ENCODE measurements around the gene FRG2C. TPM values are rescaled to one million over a fixed set of nuclear protein-coding genes. Genes with fewer than 3 reads are reported as not detected.
"Not testable (repeated sequence)": the region's sequence is repeated elsewhere in the genome, so short reads cannot be mapped to it uniquely, and the experiment has no call there.

The FRG2C gene
- total and polyA plus RNA-seq, 2 of the 4 experiments (the other 2 are of a cell fraction) = not detected

- H3K27me3 ChIP-seq (ENCODE audit: control insufficient read depth, insufficient read depth, low read length); H2BK15ac ChIP-seq (ENCODE audit: low read depth, low read length); H2AK9ac ChIP-seq (replicated peaks; ENCODE audit: low read depth, low read length, poor library complexity); H3K4me1 ChIP-seq (ENCODE audit: control insufficient read depth, insufficient read depth, low read length); CTCF ChIA-PET; H3K18ac ChIP-seq (ENCODE audit: low read depth, low read length); H2AK5ac ChIP-seq (ENCODE audit: low read depth, low read length); BruUV-seq (replicated peaks); H3K4ac ChIP-seq (ENCODE audit: low read depth, low read length); H3K14ac ChIP-seq (replicated peaks; ENCODE audit: low read depth, low read length); H3K9me1 ChIP-seq (ENCODE audit: insufficient read depth, low read length); dilution Hi-C loops (cut with HindIII; ENCODE audit: low sequenced_read_pairs, unreplicated experiment); H2BK5ac ChIP-seq (ENCODE audit: low read depth, low read length, poor library complexity, severe bottlenecking); H2AFZ ChIP-seq (replicated peaks; ENCODE audit: low read length, poor library complexity); H3K27ac ChIP-seq (ENCODE audit: insufficient read depth, low read length); H3K79me1 ChIP-seq (ENCODE audit: low read depth in 1 of 2, low read length in 2 of 2); POLR2A ChIA-PET (ENCODE audit: unreplicated experiment); H4K91ac ChIP-seq (ENCODE audit: insufficient read depth, low read depth, low read length); H2BK120ac ChIP-seq (ENCODE audit: low read depth, low read length); in situ Hi-C loops (cut with MboI; ENCODE audit: low sequenced_read_pairs); H3K56ac ChIP-seq (ENCODE audit: extremely low read depth, insufficient read depth, low read length); H3K9me3 ChIP-seq (ENCODE audit: control insufficient read depth, insufficient read depth, low read length); H3K23ac ChIP-seq (ENCODE audit: low read depth, low read length); H3K36me3 ChIP-seq (ENCODE audit: control insufficient read depth, insufficient read depth, low read length); H2BK20ac ChIP-seq (ENCODE audit: low read depth, low read length); H4K20me1 ChIP-seq (ENCODE audit: insufficient read depth, low read length): not testable (repeated sequence)
- peak overlapping the region; percentile 75; the same call in 1 of the 2 replicates for H4K5ac ChIP-seq (ENCODE audit: low read depth, low read length)
- ATAC-seq (ENCODE audit: low read depth) (0 out of 2 replicates have a peak, but pooled peaks have one; percentile 27), DNase-seq (peak; percentile 76)
- H4K8ac ChIP-seq (ENCODE audit: low read depth in 2 of 2, low read length in 2 of 2) = peak overlapping the region; percentile 69 to 71; a peak in 2 of 4 replicates
- 0% methylated on average over 1 of the region's 16 CpGs; no CpG with 5 or more reads in 1 of the 2 experiments for WGBS, 2 experiments (ENCODE audit: extremely low coverage in 2 of 2, insufficient read length in 1 of 2)
- H3K9ac ChIP-seq (ENCODE audit: low read depth, low read length) = peak overlapping the region; percentile 66
- peak overlapping the region; percentile 78 for H3K4me3 ChIP-seq (ENCODE audit: insufficient read depth, low read depth, low read length)
- intact Hi-C loops (cut with micrococcal nuclease) = loop anchor here (5.0 to 10.0 kb wide), 3 partner anchors 214 to 449 kb away; no protein-coding TSS in a partner anchor
- peak overlapping the region; percentile 86 for H3K4me2 ChIP-seq (ENCODE audit: low read depth, low read length)
Observed at GRCh38 chr3:75641107-75641517, 23.0 kb upstream of the FRG2C start.

Measured in IMR-90 (cell line).